HG03060 (cell line): ENCODE measurements around the gene ABCF3.

ENCODE experiments used
- ATAC-seq: cut with Tn5 transposase; IDR thresholded peaks from one replicate; pipeline ENCODE4 v1.9.1; 2021; ENCODE audit warnings: low read depth, moderate number of reproducible peaks; ENCODE audit not compliant: unreplicated experiment

Gene ABCF3

GRCh38 chr3:184166671-184167070 is 19.3 kb upstream of the ABCF3 start:
- no peak for ATAC-seq

DNA sequence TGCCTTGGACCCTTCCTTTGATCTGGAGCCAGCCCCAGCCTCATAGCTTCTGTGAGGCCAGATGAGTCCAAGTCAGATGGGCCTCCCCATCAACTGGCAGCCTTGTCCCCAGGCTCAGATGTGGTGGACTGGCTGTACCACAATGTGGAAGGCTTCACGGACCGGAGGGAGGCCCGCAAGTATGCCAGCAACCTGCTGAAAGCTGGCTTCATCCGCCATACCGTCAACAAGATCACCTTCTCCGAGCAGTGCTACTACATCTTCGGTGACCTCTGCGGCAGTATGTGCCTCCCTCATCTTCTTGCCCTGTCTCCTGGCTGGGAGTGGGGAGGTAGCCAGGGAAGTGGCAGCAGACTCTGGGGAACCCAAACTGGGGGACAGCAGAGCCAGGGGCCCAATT is 18.2 kb upstream of the ABCF3 start:
- no peak for ATAC-seq

DNA sequence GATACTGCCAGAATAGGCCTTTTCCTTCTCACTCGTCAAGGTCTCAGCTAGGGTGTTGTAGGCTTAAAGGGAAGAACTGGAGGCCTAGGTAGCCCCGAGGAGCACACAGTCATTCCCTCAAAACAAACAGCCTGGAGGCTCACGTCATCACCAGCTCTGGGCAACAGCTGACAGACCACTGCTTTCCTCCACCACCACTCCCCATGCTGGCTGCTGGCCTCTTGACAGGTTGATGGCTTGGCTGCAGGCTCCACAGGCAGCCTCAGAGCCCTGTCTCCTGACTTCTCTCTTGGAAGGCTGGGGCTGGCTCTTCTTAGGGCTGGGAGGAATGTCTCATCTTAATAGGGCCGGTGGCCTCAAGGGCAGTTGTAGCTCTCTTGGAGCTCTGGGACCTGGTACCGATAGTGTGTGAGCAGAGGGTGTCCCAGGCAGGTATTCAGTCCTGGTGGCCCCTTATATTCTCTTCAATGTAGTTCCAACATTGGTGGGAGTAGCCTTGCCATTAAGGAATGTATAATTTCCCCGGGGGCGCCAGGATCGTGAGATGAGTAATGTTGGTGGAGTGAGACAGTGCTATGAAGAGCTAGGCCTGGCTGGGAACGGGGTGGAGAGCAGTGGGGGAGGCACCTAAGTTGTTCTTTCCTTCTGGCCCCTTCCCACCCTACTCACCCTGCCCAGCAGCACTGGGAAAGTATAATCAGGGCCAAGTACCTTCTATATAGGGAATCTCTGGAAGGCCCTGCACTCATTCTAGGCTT is 17.5 kb upstream of the ABCF3 start:
- ATAC-seq, result no peak

DNA sequence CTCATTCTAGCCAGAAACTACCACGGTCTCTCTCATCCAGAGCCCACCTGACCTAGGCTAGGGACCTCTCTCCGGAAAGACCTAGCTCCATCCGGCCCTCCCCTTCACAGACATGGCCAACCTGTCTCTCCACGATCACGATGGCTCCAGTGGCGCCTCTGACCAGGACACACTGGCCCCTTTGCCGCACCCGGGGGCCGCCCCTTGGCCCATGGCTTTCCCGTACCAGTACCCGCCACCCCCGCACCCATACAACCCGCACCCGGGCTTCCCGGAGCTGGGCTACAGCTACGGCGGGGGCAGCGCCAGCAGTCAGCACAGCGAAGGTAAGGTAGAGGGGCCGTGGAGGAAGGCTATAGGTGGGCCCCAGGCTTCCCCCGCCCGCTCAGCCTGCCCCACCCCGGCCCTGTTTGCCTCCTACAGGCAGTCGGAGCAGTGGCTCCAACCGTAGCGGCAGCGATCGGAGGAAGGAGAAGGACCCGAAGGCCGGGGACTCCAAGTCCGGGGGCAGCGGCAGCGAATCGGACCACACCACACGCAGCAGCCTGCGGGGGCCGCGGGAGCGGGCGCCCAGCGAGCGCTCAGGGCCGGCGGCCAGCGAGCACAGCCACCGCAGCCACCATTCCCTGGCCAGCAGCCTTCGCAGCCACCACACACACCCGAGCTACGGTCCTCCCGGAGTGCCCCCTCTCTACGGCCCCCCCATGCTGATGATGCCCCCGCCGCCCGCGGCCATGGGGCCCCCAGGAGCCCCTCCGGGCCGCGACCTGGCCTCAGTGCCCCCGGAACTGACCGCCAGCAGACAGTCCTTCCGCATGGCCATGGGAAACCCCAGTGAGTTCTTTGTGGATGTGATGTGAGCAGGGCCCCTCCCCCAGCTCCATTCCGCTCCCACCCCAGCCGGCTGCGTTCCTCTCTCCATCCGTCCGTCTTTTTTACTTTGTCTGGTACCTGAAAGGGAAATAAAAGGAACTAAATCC is 15.8 kb upstream of the ABCF3 start:
- ATAC-seq, result no peak

- ATAC-seq, result no peak
Observed at GRCh38 chr3:184171562-184171961, 14.4 kb upstream of the ABCF3 start.

DNA sequence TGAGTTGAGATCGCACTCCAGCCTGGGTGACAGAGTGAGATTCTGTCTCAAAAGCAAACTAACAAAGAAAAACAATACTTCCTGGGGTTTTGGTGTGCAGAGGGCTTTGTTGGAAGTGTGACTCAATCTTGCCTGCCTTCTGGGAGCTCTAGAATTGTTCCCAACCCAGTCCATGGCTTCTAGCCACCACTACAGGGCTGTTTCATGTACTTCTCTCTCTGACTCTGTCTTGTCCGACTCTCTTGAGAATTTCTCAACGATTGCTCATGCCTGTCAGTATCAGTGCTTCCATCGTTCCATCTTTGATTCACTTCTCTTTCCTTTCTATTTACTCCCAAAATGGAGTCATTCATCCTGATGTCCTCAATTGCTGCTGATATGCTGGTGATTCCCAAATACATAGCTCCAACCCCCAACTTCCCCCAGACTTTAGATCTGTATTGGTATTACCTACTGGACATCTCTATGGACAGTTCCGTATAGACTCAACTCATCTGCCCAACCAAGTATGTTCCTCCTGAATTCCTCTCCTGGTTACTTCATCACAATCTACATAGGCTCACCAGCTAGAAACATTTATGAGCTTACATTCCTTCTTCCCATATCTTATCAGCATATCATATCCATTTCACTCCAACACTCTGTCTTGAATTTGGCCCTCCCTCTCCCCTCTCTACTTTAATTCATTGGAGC is 13.2 kb upstream of the ABCF3 start:
- no peak for ATAC-seq

GRCh38 chr3:184173374-184173722 is 12.7 kb upstream of the ABCF3 start:
- no peak for ATAC-seq

- ATAC-seq, result no peak
Observed at GRCh38 chr3:184174284-184174645, 11.7 kb upstream of the ABCF3 start.

DNA sequence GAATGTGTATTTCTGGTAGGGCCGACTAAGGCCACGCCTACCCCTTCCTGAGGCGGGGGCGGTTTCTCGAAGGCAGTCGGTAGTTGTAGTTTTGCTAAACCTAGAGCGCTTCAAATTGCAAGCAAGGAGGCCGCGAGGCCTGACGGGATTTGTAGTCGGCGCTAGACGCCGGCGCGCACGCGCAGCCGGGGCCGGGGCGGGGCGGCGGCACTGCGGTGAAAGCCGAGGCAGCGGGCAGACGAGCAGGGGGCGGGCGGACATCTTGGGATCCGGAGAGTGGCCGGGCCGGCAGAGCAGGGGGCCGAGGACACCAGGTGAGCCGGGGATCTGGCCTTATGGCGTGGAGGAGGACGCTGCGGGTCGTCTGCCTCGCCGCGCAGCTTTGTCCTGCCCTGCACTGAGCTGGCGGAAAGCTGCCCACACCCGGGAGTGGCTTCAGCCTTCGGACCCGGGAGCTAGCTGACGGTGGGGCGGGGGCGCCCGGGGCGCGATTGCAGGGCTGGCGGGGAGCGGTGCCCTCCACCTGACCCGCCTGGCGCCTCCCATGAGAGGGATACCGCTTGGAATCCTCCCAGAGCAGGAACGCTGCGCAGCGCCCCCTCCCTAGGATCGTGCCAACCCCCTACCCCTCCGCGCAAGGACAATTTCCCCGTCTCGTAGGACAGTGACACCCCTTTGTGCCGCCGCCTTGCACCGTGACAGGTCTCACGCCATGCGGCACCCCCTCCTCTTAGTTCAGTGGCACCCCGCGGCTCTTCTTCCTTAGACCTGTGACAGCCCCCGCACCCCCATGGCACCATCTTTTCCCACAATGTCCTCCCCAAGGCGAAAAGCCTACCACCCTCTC is 11.1 kb upstream of the ABCF3 start, which contains the start of gene AP2M1:
TSS of gene AP2M1 (plus strand) at position 210 of the 847 bp plus-strand sequence. CDS start 2,139 bp downstream, outside the sequence.
- ATAC-seq, result peak; percentile 93

DNA sequence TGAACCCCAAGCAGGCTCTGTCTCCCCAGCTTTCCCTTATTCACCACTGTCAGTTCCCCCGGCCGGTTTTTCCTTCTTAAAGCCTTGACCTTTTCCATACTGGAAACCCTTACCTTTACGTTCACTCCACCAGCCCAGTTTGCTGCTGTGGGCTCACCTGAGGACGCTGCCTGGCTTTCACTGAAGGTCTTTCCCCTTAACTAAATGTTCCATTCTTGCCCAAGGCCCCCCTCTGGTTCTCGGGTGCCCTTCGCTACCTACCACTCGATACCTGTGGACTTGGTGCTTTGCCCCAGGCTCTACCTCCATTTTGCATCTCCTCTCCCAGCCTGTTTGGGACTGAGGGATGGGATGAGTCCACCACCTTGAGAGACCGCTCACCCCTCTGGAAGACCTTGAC is 10.5 kb upstream of the ABCF3 start:
- no peak for ATAC-seq

- ATAC-seq, result no peak
Observed at GRCh38 chr3:184175981-184176376, 10.0 kb upstream of the ABCF3 start.

DNA sequence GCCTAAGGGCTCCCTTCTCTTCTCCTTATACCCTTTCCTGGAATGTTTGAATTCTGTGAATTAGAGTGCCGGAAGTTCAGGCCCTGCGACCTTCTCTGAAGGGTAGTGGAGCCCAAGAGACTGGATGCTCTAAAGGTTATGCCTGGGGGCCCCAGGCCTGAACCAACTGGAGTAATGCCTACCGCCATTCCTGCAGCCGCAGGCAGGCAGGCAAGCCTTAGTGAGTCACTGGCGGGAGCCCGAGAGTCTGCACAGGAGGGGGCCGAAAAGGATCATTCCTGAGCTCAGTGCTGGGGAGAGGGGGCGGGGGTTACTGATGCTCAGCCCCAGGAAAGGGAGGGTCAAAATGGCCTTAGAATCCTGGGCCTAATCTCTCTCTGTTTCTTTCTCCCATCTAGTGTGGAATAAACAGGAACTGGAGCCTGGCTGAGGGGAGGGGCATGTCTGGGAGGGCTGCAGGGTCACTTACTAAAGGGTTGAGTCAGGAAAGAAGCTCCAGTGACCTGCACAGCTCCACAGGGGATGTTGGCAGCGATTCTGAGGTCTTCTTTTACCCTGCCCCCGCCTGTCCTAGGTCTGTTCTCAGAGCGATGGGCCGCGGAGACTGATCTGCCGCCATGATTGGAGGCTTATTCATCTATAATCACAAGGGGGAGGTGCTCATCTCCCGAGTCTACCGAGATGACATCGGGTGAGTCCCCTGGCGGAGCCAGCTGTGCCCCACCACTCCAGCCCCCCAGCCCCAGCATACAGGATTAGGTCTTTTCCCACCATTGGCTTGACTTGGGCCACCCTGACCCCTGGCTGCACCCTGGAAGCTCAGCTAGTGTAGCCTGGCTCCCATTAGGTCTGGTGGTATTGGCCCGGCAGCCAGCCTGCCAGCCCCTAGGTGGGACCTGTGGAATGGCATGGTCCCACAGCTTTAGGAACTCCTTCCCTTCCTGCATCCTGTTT is 9.3 kb upstream of the ABCF3 start:
- ATAC-seq, result no peak

GRCh38 chr3:184177331-184177731 is 8.7 kb upstream of the ABCF3 start:
- ATAC-seq, result no peak

DNA sequence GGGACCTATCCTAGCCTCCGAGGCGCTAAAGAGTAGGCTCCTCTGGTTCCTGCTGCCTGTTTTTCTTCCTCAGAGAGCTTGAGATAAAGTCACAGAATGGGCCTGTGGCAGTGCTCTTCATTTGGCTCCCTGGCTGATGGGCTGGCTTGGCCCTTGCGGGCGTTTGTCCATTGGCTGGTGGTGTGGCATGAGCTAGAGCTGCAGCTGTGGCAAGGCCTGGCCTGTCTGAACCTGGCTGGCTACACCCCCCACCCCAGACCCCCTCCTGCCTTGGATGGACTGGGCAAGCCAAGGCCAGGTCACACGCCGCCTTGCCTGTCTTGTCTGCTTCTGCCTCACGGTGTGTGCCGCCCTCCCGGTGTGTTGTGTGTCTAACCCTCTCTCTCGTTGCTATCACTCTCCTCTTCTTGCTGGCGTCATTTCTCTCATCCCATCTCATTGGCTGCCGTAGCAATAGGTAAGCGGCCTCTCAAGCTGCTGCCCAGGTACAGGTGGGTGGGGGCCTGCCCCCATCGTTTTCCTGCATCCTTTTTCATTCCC is 8.2 kb upstream of the ABCF3 start:
- no peak for ATAC-seq

- ATAC-seq, result no peak
Observed at GRCh38 chr3:184178521-184179138, 7.4 kb upstream of the ABCF3 start.

DNA sequence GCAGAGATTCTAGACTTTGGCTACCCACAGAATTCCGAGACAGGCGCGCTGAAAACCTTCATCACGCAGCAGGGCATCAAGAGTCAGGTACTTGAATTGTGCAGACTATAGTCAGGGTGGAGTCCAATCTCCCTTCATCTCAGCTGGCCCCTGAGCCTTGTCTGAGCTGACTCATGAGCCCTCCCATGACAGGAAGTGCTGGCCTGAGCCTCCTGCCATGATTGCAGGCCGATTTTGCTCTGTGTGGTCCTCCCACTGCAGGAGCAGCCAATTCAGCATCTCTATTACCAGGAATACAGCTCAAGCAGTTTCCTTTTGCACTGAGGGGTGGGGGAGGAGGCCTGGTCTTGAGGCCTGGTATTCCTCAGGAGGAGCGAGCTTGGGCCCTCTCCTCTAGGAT is 5.8 kb upstream of the ABCF3 start:
- ATAC-seq, result no peak

DNA sequence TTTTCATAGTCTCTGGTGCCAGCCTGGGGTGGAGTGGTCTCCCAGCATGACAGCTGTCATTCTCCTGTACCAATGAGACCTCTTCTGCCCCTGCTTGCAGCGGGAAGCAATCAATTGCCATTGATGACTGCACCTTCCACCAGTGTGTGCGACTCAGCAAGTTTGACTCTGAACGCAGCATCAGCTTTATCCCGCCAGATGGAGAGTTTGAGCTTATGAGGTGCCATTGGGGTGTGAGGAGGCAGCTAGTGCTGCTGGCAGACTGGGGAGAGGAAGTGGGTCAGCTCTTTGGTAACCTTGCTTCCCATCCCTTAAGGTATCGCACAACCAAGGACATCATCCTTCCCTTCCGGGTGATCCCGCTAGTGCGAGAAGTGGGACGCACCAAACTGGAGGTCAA is 4.4 kb upstream of the ABCF3 start:
- no peak for ATAC-seq

DNA sequence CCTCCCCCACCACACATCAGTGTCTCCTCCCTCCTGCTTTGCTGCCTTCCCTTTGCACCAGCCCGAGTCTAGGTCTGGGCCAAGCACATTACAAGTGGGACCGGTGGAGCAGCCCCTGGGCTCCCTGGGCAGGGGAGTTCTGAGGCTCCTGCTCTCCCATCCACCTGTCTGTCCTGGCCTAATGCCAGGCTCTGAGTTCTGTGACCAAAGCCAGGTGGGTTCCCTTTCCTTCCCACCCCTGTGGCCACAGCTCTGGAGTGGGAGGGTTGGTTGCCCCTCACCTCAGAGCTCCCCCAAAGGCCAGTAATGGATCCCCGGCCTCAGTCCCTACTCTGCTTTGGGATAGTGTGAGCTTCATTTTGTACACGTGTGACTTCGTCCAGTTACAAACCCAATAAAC is 2.3 kb upstream of the ABCF3 start:
- no peak for ATAC-seq
